Activated T-helper 1 cell treated with anti-CD3 and anti-CD28 coated beads, Interleukin-2, amount 50 U/mL, for 16 hours (primary cell): ENCODE measurements around the gene POLR3A.

Experiments
- DNase-seq, 2 donors: peaks; one replicate each; pipeline ENCODE4 v3.0.0-alpha.2; 2020; ENCODE audit warnings: low read depth in 1 of 2, low spot score in 1 of 2

POLR3A gene

GRCh38 chr10:77981281-77981680 is 48.0 kb downstream of the POLR3A start:
- no peak for DNase-seq

DNA sequence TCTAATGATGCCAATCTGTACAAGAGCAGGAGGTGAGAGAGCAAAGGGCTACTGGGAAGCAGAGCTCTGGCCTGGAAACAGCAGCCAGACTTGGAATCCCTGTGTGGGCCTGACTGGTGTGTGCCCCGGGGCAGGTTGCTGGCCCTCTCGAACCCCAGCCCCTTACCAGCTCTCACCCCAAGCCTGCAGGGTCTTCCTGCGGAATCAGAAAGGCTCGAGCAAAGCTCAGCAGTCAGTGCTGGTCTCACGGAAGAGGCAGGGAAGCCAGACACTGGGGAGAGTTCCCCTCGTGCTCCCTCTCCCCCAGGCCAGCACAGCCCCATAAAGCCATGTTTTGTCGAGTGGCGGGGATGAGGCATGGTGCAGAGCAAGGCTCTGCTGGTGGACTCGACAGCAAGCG is 50.1 kb downstream of the POLR3A start:
- DNase-seq, result no peak

- DNase-seq, result no peak
Measured at GRCh38 chr10:77978360-77978759, 51.0 kb downstream of the POLR3A start.

DNA sequence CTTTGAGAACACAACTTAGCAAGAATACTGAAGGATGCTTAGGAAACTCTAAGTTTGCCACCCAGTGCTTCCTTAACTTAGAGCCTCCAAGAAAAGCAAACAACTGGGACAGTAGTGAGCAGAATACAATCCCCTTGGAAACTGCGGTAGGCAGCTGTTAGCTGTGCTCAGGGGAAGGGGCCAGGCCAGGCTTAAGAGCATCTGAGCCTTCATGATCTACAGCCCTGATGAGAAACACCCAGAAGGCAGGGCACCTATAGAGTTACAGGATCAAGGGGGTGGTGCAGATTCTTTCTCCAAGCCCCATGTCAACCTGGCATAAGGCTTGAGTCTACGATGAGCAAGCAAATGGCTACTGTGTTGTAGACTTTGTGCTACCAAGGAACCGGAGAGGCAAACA is 51.4 kb downstream of the POLR3A start:
- no peak for DNase-seq

- DNase-seq, result no peak
Measured at GRCh38 chr10:77977016-77977415, 52.3 kb downstream of the POLR3A start.

- no peak for DNase-seq
Measured at GRCh38 chr10:77975086-77975666, 54.1 kb downstream of the POLR3A start.

GRCh38 chr10:77974396-77975074 is 54.8 kb downstream of the POLR3A start:
- no peak for DNase-seq

- DNase-seq, result no peak
Measured at GRCh38 chr10:77973276-77973675, 56.0 kb downstream of the POLR3A start.

- DNase-seq, result no peak
Measured at GRCh38 chr10:77972148-77972547, 57.2 kb downstream of the POLR3A start.

DNA sequence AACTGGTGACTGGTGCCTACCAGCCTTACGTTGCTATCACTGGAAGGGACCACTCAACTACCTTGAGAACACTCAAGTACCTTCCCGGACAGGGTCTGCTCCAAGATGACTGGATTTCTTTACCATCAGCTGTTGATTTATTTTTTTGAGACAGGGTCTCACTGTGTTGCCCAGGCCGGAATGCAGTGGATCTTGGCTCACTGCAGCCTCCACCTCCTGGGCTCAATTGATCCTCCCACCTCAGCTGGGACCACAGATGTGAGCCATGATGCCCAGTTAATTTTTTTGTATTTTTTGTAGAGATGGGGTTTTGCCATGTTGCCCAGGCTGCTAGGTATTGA is 57.5 kb downstream of the POLR3A start:
- DNase-seq, result no peak

DNA sequence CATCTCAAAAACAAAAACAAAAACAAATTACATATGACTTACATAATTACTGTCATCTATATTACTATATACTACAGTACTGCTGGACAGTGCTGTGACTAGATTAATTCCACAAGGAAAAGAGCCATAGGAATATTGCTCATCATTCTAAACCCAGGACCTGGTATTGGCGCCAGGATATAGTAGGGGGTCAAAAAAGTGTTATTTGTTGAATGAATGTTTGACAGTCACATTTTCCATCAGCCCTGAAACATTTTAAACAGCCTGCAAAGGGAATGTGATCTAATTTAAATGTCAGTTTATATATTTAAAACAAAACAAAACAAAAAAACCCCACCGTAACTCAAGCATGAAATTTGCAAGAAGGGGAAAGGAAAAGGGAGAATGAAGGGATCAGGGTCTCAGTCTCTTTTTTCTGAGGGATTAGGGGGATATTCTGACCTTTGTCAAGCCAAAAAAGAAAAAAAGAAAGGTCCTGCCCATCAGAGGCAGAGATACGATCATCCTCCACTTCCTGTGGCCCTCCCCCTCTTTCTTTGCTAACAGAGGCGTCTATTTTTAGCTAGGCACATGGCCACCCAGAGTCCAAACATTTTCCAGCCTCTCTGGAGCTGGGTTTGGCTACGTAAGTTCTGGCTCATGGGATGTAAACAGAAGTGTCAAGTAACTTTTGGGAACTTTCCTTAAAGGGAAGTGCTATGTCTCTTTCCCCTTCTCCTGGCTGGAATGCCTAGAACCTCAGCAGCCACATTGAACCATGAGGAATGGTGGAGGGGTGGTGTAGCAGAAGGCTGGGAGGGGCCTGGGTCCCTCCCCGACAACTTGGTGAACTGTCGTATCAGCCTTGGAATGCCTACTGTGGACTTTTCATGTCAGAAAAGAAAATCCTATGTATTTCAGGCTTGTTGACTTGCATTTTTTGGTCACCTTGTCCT is 58.2 kb downstream of the POLR3A start:
- no peak for DNase-seq

GRCh38 chr10:77969114-77969513 is 60.2 kb downstream of the POLR3A start:
- DNase-seq, result no peak

- DNase-seq, result no peak
Measured at GRCh38 chr10:77967611-77968022, 61.7 kb downstream of the POLR3A start.

GRCh38 chr10:77965294-77965693 is 64.0 kb downstream of the POLR3A start:
- no peak for DNase-seq

DNA sequence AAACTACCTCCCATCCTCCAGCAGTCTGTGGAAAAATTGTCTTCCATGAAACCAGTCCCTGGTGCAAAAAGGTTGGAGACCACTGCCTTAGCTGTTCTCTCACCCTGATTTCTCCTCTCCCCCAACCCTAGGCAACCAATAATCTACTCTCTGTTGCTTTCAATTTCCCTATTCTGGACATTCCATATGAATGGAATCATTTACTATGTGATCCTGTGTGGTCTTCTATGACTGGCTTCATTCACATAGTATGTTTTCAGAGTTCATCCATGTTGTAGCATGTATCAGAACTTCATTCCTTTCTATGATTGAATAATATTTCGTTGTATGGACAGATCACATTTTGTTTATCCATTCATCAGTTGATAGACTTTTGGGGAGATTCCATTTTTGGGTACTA is 64.5 kb downstream of the POLR3A start:
- DNase-seq, result no peak

GRCh38 chr10:77963901-77964300 is 65.4 kb downstream of the POLR3A start:
- DNase-seq, result no peak

- no peak for DNase-seq
Measured at GRCh38 chr10:77962350-77963146, 66.8 kb downstream of the POLR3A start.

GRCh38 chr10:77961668-77962067 is 67.6 kb downstream of the POLR3A start:
- DNase-seq, result no peak

DNA sequence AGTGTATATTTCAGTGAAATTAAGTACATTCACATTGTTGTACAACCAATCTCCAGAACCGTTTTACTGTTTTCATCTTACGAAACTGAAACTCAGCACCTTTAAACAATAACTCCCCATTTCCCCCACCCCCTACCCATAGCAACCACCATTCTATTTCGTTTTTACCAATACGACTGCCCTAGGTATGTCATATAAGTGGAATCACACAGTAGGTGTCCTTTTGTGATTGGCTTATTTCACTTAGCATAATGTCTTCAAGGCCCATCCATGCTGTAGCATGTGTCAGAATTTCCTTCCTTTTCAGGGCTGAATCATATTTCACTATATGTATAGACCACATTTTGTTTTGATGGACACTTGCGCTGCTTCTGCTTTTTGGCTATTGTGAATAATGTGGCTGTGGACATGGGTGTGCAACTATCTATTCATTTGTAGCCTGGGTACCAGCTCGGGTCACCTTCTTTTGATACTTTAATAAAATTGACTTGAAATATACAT is 68.4 kb downstream of the POLR3A start:
- DNase-seq, result no peak

GRCh38 chr10:77959887-77960455 is 69.3 kb downstream of the POLR3A start:
- DNase-seq, result no peak

GRCh38 chr10:77959384-77959783 is 69.9 kb downstream of the POLR3A start:
- DNase-seq, result no peak
